Right lung (tissue), 5 donors: Measurements from ENCODE around the gene USP6NL. TPM values are rescaled to one million over a fixed set of nuclear protein-coding genes. Genes with fewer than 3 reads are reported as not detected.

Source experiments
- DNase-seq, 2 donors: peaks; one replicate each; pipeline ENCODE4 v3.0.0-alpha.2; 2013
- polyA plus RNA-seq, 5 donors: library from polyadenylated mRNA; unstranded; fragments of 120-200 nt; gene quantifications; one replicate each; pipeline versions ENCODE4 v1.2.1 to v1.2.3, GENCODE V29; 2013; ENCODE audit warnings: inconsistent platforms in 1 of 5, low replicate concordance in 1 of 5; ENCODE audit not compliant: insufficient read length in 5 of 5, insufficient read depth in 1 of 5

The USP6NL gene
- polyA plus RNA-seq, 5 donors: 19.2 to 26.9 (median 24.9) TPM

GRCh38 chr10:11625019-11625735 is 13.7 kb upstream of the USP6NL start:
- no peak for DNase-seq

GRCh38 chr10:11617233-11617632 is 5.8 kb upstream of the USP6NL start:
- no peak for DNase-seq

DNA sequence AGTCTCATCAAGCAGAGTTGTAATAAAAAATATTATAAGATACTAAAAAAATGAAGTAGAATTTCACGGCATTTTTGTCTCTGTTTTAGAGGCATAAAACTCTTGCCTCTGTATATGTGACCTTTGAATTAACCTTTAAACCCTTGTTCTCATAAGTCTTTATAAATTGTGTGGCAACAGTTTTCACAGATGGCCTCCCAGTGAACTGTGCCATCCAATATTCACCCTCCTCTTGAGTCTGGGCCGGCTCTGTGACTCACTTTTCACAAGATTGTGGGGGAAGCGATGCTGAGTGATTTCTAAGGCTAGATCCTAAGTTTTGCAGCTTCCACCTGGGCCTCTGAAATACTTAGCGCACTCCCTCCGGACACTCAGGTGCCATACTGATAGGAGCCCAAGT is 4.6 kb upstream of the USP6NL start:
- DNase-seq: no peak

DNA sequence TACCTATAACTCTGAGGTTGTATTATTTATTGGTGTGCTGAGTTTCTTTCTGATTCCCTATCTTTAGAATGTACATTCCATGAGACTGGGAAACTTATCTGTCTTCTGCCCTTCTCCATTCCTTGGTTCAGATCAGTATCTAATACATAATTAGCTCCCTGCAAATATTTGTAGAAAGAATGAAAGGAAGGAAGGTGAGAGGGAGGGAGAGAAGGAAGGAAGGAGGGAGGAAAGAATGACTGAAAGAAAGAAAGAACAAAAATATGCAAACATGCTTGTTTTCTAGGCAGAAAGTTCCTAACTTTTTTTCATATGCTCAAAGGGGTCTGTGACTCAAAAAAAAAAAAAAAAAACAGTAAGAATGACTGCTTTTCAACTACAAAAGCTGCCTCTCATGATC is 3.9 kb upstream of the USP6NL start:
- DNase-seq: no peak

DNA sequence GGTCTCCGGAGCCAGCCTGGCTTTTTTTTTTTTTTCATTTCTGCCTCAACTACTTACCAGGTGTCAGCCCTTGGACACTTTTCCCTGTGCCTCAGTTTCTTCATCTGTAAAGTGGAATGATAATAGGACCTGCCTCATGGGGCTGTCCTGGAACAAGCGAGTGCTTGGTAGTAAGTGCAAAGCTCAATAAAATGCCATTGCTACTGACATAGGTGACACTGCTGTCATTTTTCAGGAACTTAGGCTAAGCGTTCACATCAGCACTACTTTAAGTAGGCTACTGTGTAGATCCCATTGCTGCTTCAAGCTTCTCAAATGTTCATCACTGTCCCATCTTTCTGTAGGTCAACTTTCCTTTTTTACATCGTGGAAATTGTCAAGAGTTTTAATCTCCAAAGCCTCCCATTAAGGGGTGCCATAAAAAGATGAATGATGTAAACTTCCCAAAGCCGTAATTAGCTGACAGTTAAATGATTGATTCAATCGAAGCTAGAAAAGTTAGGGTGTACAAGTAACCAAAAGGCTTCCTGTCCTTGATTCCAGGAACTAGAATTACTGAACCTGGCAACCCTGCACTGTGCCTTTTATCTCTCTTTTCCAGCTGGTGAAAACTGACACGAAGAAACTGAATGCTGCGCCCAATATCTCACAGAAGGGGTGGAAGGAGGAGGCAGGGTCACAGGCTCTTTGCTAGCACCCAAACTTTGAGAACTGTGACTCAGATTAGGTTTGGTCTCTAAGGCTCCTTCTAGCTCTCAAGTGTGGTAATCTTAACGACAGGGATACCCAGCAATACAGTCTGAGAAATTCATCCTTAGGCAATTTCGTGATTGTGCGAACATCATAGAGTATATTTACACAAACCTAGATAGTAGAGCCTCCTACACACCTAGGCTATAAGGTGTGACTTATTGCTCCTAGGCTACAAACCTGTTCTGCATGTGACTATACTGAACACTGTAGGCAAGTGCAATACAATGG is 861 bp upstream of the USP6NL start:
- DNase-seq: peak in 1 of 2 donors; percentile 31

- DNase-seq: peak; percentile 35 to 39
Observed at GRCh38 chr10:11610826-11611247, 613 bp downstream of the USP6NL start.

GRCh38 chr10:11610166-11610825 is 1.2 kb downstream of the USP6NL start:
- no peak for DNase-seq

- no peak for DNase-seq
Observed at GRCh38 chr10:11609492-11610093, 1.9 kb downstream of the USP6NL start.

- DNase-seq: no peak
Observed at GRCh38 chr10:11609052-11609451, 2.4 kb downstream of the USP6NL start.

DNA sequence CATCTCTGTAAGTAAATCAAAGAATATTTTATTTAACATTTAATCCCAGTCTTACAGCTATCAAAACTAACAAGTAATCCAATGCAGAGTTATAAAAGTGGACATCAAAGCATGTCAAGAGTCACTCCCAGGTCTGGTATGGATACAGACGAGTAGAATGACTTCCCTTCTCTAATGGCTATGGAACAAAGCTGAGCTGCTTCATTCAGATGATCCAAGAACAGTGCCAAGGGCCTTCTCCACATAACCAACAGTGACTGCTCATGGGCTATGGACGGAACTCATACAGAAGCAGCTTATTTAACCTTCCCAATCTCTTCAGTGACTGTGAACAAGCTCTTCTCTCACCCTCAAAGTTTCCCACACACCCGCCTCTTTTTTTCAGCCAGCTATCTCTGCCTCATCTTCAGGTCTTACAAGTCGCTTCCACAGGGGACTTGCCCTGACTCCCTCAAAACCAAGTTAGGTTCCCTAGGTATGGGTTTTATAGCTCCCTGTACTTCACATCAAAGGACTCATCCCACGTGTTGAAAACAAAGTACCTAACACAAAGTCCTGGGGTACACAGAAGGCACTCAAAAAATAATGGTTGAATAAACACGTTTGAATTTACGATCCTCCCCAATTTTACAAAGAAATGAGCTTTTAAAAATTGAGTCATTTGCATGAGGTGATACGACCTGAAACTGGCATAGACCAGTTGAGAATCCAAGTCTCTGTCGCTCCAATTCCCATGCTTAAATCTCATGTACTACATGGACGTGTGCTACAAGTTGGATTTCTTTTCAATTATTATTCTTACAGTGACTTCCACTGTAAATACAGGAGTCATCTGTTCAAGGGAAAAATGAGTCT is 3.1 kb downstream of the USP6NL start:
- no peak for DNase-seq

DNA sequence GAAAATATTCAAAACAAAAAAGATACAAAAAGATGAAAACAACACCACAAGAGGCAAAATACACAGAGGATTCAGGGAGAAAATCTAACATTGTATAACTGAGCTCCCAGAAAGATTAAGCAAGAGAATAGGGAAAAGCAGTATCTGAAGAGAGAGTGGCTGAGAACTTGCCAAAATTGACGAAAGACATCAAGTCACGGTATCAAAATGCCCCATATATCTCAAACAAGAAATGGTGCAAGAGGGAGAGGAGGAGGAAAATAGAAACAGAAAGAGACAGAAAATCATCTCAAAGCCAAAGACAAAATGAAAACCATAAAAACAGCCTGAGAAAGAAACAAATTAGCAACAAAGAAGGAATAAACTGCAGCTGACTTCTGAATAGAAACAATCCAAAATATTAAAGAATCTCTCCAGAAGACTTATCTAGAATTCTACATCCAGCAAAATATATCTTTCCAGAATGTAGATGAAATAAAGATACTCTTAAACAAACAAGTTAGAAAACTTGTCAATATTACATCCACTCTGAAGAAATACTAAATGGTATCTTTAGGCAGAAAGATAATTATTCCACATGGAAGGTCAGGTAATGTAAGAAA is 5.5 kb downstream of the USP6NL start:
- DNase-seq: no peak

DNA sequence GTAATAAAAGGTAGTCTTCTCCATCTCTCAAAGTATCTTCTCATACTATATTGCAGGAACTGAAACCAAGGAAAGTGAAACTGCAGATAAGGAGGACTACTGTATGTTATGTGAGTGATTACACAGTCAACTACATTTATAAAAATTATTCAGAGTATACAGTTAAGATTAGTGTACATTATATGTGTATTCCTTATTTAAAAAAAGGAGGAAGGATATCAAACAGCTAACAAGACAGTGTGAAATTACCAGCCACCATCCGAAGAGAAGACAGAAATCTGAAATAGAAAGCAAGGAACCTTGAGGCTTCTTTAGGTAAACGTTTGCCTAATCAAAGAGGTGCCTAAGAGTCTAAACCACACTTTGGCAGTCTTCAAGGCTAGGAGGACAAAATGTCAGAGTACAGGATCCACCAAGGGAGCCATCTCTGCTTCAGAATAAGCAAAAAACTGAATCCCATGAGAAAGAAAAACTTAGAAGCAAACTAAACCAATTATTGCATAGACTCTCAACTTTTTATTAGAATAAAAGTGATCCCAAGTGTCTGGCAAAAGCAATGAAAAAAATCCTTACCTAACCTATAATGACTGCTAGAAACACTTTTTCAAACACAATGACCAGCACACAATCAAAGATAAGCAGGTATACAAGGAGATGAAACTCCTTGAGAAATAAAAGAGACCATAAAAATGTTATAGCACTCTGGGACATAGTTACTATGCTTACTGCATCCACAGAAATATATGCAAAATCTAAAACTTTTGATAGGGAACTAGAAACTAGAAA is 6.4 kb downstream of the USP6NL start:
- DNase-seq: no peak

DNA sequence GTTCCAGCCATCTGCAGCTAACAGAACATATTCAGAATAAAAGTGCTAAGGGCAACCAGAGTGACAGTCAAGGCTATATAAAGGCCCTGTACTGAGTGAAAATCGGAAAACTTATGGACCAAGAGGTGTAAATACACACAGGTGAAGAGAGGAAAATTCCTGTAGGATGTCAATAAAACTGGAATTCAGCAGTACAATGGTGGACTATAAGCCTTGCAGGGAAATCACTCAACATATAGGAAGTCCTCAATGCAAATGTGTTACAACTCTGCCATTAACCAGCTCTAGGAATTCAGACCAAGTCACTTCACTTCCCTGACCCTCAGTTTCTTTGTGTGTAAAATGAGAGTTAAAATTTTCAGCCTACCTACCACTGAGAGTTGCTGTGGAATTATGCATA is 7.7 kb downstream of the USP6NL start:
- no peak for DNase-seq

GRCh38 chr10:11602919-11603523 is 8.4 kb downstream of the USP6NL start:
- no peak for DNase-seq

GRCh38 chr10:11602358-11602757 is 9.1 kb downstream of the USP6NL start:
- DNase-seq: no peak

DNA sequence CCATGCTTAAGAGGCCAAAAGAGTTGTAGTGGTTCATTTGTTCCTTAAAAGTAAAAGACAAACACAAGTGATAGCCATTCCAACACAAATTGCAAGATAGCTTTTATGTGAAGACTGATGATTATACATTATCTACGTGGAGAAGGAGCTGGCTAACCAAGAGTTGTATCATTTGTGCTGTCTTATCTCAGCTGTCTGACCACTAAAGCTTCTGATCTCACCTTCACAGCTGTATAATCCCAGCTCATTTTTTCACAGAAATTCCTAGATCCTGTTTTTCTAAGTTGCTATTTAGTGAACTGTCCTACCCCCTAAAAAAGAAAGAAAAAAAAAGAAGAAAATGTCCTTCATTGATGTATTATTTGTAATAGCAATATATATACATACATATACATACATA is 9.8 kb downstream of the USP6NL start:
- no peak for DNase-seq

DNA sequence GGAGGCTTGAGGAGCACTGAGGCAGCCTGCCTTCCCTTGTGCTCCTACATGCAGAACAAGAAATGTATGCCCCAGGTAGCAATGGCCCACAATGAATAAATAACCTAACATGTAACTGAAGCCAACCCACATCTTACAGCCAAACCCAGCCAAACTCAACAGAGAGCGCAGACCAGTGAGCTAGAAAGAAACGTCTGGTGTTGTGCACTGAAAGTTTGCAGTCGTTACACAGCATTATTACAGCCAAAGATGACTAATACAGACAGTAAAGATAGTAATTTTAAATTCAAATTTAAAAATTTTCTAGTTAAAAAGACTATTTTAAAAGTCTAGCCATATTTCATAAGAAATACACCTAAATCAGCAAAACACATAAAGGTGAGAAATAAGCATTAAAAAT is 11.2 kb downstream of the USP6NL start:
- no peak for DNase-seq

DNA sequence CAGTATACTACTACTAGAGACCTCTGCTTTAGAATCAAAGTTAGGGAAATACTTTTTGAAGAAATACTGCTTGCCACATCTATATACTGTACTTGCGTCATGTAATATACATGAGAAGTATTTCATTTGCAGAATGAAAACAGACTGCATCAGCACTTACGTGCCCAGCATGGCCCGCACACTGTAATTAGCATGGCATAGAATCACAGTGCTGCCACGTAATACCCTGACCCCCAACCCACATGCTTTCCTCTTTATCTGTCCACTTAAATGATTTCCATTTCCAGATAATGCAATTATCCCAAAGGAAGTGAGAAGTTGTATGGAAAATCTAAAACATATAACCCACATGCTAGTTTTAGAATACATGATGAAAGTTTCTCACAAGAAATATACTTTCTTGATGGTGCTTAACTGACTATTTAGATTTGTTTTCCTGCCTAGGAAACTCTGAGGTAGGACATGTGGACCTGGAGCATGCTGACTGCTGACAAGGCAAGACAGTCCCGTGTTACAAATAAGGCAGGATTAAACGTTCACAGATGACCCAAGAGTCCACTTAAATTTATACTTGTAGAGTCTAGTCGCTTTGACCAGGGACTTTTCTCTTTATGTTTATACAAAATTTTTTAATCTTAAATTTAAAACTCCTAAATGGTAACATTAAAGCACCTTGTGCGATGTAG is 12.6 kb downstream of the USP6NL start:
- no peak for DNase-seq

DNA sequence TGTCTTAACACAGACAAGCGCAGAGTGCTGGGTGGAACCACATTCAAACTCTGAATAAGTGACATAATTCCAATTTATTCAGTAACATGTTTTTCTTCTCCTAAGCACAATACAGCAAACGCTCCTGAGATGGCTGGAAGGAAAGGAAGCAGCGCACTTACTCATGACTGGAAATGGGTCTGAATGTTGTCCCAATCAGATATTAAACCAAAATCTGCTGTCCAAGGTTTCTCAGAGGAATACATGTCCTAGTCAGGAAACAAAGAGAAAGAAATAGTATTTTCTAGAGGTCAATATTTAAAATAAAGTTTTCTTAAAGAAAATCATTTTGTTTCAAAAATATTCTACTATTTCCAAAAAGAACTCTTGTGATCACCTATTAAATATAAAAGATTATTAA is 14.0 kb downstream of the USP6NL start:
- DNase-seq: no peak
